Neural crest cell (in vitro differentiated cells): ENCODE data around the gene ABHD16B. TPM values are rescaled to one million over a fixed set of nuclear protein-coding genes. Genes with fewer than 3 reads are reported as not detected.
"Not testable (repeated sequence)": the region's sequence is repeated elsewhere in the genome, so short reads cannot be mapped to it uniquely, and the experiment has no call there.

Source experiments
- DNase-seq: peaks from one replicate; pipeline ENCODE4 v3.0.0; 2021; ENCODE audit warnings: low read depth, mixed read lengths, low spot score
- H3K27ac Mint-ChIP-seq: one replicate; pipeline ENCODE4 v1.8.0; 2021; ENCODE audit warnings: mild to moderate bottlenecking, mixed read lengths; ENCODE audit not compliant: unreplicated experiment
- H3K27me3 Mint-ChIP-seq: 2 replicates; pipeline ENCODE4 v1.8.0; 2021; ENCODE audit warnings: low read depth, mild to moderate bottlenecking, mixed read lengths
- H3K36me3 Mint-ChIP-seq: 2 replicates; pipeline ENCODE4 v1.8.0; 2021; ENCODE audit warnings: low read depth, mild to moderate bottlenecking, mixed read lengths
- H3K4me1 Mint-ChIP-seq: 2 replicates; pipeline ENCODE4 v1.8.0; 2021; ENCODE audit warnings: mixed read lengths
- H3K4me3 Mint-ChIP-seq: one replicate; pipeline ENCODE4 v1.8.0; 2021; ENCODE audit warnings: mild to moderate bottlenecking, mixed read lengths
- H3K9me3 Mint-ChIP-seq: 2 replicates; pipeline ENCODE4 v1.8.0; 2021; ENCODE audit warnings: mixed read lengths
- total RNA-seq: library from RNA; stranded (reverse); gene quantifications from 2 replicates; pipeline ENCODE4 v1.2.1, GENCODE V29; 2021
- TF ChIP-seq, protein P1 (sequence below): fragments of 200-600 bp; sonication (generic); conservative IDR thresholded peaks from 2 replicates; pipeline ENCODE4 v1.5.0; 2021; ENCODE audit warnings: antibody characterized with exemption, mild to moderate bottlenecking

Gene ABHD16B
- total RNA-seq, 1 donor from 2014 or later = not detected

DNA sequence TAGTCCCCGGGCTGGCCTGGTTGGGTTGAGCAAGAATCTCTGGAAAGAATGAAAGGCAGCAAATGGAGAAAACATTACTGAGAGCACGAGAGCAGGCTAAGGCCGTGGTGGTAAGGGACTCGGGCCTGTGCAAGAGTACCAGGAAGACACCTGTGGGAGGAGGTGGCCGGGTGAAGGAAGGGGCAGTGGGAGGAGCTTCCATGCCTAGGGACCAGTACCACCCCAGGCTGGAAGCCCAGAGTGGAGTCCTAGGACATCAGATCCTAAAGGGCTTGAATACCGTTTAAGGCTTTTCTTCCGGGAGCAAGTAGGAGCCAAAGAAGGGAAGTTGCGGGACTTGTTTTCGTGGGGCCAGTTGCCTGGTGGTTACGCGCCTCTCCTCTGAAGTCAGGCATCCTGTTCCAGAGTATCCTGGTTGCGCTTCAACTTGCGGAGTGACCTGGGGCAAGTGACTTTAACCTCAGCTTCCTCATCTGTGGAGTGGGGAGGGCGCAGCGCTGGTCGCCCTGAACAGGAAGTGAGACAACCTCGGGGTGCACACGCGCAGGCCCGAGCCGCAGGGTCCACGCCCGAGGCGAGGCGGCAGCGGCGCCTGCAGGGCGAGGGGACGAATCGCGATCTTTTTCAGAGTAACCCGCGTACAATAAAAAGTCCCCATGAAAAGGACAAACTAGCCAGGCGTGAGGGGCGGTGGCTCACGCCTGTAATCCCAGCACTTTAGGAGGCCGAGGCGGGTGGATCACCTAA, 2.7 kb downstream of the ABHD16B start:
- peak overlapping the region; percentile 95 for H3K4me3 Mint-ChIP-seq
- H3K27ac Mint-ChIP-seq = peak overlapping the region; percentile 97
- H3K4me1 Mint-ChIP-seq = peaks cover 29% of the 10 kb centered on the region
- H3K27me3 Mint-ChIP-seq = peaks cover under 1% of the 10 kb centered on the region
- H3K9me3 Mint-ChIP-seq = no peaks in the 10 kb centered on the region
- no peak for DNase-seq
- peaks cover 7% of the 10 kb centered on the region for H3K36me3 Mint-ChIP-seq
- TF ChIP-seq, protein P1, sequence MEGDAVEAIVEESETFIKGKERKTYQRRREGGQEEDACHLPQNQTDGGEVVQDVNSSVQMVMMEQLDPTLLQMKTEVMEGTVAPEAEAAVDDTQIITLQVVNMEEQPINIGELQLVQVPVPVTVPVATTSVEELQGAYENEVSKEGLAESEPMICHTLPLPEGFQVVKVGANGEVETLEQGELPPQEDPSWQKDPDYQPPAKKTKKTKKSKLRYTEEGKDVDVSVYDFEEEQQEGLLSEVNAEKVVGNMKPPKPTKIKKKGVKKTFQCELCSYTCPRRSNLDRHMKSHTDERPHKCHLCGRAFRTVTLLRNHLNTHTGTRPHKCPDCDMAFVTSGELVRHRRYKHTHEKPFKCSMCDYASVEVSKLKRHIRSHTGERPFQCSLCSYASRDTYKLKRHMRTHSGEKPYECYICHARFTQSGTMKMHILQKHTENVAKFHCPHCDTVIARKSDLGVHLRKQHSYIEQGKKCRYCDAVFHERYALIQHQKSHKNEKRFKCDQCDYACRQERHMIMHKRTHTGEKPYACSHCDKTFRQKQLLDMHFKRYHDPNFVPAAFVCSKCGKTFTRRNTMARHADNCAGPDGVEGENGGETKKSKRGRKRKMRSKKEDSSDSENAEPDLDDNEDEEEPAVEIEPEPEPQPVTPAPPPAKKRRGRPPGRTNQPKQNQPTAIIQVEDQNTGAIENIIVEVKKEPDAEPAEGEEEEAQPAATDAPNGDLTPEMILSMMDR = peak; percentile 63

DNA sequence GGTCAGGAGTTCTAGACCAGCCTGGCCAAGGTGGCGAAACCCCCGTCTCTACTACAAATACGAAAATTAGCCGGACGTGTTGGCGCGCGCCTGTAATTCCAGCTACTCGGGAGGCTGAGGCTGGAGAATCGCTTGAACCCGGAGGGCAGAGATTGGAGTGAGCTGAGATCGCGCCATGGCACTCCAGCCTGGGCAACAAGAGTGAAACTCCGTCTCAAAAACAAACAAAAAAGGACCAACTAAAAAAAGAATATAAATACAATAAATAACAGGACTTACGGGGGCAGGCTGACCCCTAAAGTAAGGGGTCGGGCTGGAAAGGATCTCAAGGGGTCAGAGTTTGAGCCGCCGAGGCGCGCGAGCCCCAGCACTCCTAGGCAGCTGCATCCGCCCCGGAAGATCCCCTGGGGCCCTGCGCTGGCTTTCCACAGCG, 3.3 kb downstream of the ABHD16B start:
- TF ChIP-seq, protein P1 = no peak
- Mint-ChIP-seq H3K36me3 (peaks cover 7% of the 10 kb centered on the region), H3K27ac (peak overlapping the region; percentile 97), H3K27me3 (no peaks in the 10 kb centered on the region), H3K4me1 (peaks cover 23% of the 10 kb centered on the region), H3K4me3 (peak overlapping the region; percentile 95), H3K9me3 (no peaks in the 10 kb centered on the region)
- DNase-seq = no peak

DNA sequence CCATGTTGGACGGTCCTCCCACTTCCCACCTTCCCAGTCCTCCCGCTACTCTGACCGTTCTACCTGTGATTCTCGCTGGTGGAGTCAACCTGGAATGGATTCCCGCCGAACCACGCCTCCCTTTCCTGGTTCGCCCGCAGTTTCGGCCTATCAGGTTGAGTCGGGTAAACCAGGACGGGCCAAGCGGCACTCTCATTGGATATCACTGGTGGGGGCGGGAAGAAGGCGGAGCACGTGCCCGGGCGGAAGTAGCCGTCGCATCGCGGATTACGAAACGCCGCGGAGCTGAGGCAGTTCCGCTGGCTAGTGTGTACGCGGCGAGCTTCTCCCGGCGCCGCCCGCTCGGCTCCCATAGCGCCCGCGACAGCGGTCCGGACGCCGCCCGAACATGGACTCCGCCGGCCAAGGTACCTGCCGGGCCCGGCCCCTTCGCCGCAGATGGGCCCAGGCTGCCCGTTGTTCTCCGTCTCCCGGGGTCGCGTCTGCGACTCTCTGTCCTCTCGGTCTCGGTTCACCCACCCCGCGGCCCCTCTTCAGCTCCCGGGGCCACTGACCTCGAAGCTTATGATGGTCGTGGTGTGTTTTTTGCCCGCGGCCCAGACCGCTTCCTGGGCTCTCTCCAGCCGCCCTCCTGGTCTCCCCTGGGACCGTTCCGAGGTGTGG, 3.8 kb downstream of the ABHD16B start, which contains the start of gene TPD52L2:
TSS of gene TPD52L2 (plus strand) at position 293 of the 663 bp plus-strand sequence. CDS start at position 389, 96 bp downstream.
- Mint-ChIP-seq H3K36me3 (peaks cover 7% of the 10 kb centered on the region), H3K27me3 (no peaks in the 10 kb centered on the region), H3K4me1 (peaks cover 22% of the 10 kb centered on the region), H3K4me3 (peak within 1 kb of the TSS; percentile 95), H3K9me3 (no peaks in the 10 kb centered on the region), H3K27ac (peak within 1 kb of the TSS; percentile 97)
- TF ChIP-seq, protein P1 = no peak
- peak; percentile 91 for DNase-seq

DNA sequence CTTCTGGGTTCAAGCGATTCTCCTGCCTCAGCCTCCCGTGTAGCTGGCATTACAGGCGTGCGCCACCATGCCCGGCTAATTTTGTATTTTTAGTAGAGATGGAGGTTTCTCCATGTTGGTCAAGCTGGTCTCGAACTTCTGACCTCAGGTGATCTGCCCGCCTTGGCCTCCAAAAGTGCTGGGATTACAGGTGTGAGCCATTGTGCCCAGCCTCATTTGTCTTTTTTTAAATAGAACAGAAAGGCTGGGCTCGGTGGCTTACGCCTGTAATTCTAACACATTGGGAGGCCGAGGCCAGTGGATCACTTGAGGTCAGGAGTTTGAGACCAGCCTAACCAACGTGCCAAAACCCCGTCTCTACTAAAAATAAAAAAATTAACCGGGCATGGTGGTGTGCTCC, 5.7 kb downstream of the ABHD16B start:
- not testable (repeated sequence) for DNase-seq, H3K36me3 Mint-ChIP-seq, H3K27ac Mint-ChIP-seq, H3K27me3 Mint-ChIP-seq, H3K9me3 Mint-ChIP-seq
- Mint-ChIP-seq H3K4me3 (peak overlapping the region; percentile 95), H3K4me1 (peaks cover 22% of the 10 kb centered on the region)

DNA sequence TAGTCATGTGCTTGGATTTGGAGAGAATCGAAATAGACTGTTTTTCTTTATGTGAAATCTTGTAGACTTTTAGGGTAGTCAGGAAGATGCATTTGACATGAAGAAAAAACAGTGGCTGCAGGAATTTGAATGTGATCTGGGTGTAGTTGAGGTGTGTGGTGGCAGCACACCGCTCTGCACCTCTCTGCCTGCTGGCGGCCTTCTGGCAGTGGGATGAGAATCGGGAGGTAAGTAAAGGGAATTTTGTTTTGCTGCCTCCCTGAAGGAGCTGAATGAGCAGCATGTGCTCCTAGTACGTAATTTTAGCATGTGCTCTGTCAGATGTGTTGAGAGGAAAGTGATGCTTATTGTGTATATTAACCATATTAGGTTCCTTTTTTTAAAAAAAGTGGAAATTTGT, 7.0 kb downstream of the ABHD16B start:
- Mint-ChIP-seq H3K4me3 (peak overlapping the region; percentile 69), H3K27me3 (no peaks in the 10 kb centered on the region), H3K36me3 (peaks cover 4% of the 10 kb centered on the region), H3K4me1 (peaks cover 22% of the 10 kb centered on the region), H3K27ac (no peak overlapping the region), H3K9me3 (no peaks in the 10 kb centered on the region)
- TF ChIP-seq, protein P1 = no peak
- DNase-seq = no peak
